GM10847 (cell line): Measurements from ENCODE around the gene PRR23E.

Source experiments
- POLR2A ChIP-seq: IDR thresholded peaks from 2 replicates; pipeline ENCODE4 v1.6.1; 2011; ENCODE audit not compliant: insufficient read length; ENCODE audit errors: extremely low read depth

Gene PRR23E

GRCh38 chr3:127172781-127173515 lies 20.0 kb upstream of the PRR23E start:
- no peak for TF ChIP-seq POLR2A

- no peak for TF ChIP-seq POLR2A
These were observed 19.3 kb upstream of the PRR23E start for GRCh38 chr3:127173516-127174166.

- no peak for TF ChIP-seq POLR2A
These were observed 18.6 kb upstream of the PRR23E start for GRCh38 chr3:127174284-127174683.

GRCh38 chr3:127174715-127175140 lies 18.2 kb upstream of the PRR23E start:
- TF ChIP-seq POLR2A, result no peak

GRCh38 chr3:127175272-127175671 lies 17.7 kb upstream of the PRR23E start:
- no peak for TF ChIP-seq POLR2A

- no peak for TF ChIP-seq POLR2A
These were observed 15.7 kb upstream of the PRR23E start for GRCh38 chr3:127177226-127177625.

- TF ChIP-seq POLR2A, result no peak
These were observed 12.1 kb upstream of the PRR23E start for GRCh38 chr3:127180859-127181258.

GRCh38 chr3:127182431-127182830 lies 10.5 kb upstream of the PRR23E start:
- TF ChIP-seq POLR2A, result no peak

- no peak for TF ChIP-seq POLR2A
These were observed 9.8 kb upstream of the PRR23E start for GRCh38 chr3:127182848-127183714.

- TF ChIP-seq POLR2A, result no peak
These were observed 8.7 kb upstream of the PRR23E start for GRCh38 chr3:127183931-127184869.

- TF ChIP-seq POLR2A, result no peak
These were observed 8.1 kb upstream of the PRR23E start for GRCh38 chr3:127184870-127185216.

- TF ChIP-seq POLR2A, result no peak
These were observed 7.7 kb upstream of the PRR23E start for GRCh38 chr3:127185268-127185667.

- TF ChIP-seq POLR2A, result no peak
These were observed 6.8 kb upstream of the PRR23E start for GRCh38 chr3:127185962-127186674.

- no peak for TF ChIP-seq POLR2A
These were observed 5.6 kb upstream of the PRR23E start for GRCh38 chr3:127187316-127187715.
